ENCODE data around the gene THAP3.

Gene THAP3

GRCh38 chr1:6674771-6675170 is 50.1 kb downstream of the THAP3 start:
- no peak for DNase-seq (ENCODE audit: low spot score)

GRCh38 chr1:6675941-6676340 is 51.3 kb downstream of the THAP3 start:
- no peak for DNase-seq (ENCODE audit: low spot score)

Measured in kidney capillary endothelial cell (primary cell).